GM19395 (cell line): Measurements from ENCODE around the gene ILRUN.
"Not testable (repeated sequence)": the region's sequence is repeated elsewhere in the genome, so short reads cannot be mapped to it uniquely, and the experiment has no call there.

Experiments
- ATAC-seq: cut with Tn5 transposase; IDR thresholded peaks from one replicate; pipeline ENCODE4 v1.9.1; 2021; ENCODE audit warnings: mild to moderate bottlenecking, moderate library complexity; ENCODE audit not compliant: unreplicated experiment

ILRUN gene

DNA sequence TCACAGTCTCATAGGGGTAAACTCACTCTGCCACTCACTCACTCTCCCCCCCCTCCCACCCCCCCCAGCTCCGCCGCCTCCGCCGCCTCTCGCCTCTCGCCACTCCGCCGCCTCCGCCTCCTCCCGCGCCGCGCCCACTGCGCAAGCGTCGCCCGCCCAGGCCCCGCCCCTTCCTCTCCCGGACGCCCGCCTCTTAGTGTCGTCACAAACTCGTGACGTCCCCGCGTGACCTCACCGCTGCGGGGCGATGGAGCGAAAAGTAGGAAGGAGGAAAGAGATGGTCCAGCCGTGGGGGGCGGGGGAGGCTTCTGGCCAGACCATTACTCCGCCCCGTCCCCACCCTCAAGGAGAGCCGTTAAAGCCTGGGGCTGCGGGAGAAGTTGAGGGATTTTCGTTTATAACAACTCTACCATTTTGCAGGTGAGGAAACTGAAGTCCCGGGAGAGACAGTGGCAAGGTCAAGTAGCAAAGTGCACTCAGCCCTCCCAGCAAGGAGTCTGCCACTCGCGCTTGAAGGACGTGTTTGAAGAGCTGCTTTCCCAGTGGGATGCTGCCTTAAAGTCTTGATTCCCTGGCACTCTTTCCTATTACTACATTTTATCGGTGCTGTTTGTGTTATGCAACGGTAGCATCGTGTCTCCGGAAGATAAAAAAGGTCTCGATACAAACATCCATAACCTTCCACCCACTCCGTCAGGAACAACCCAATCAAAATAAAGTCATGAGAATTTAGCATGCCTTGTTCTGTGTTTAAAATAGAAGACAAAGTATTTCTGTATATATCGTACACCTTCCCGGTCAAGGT, at the start of gene ILRUN:
Gene ILRUN (minus strand): TSS at position 29 of the 805 bp plus-strand sequence. CDS start 164 bp downstream, outside the sequence.
- ATAC-seq: peak; percentile 79

DNA sequence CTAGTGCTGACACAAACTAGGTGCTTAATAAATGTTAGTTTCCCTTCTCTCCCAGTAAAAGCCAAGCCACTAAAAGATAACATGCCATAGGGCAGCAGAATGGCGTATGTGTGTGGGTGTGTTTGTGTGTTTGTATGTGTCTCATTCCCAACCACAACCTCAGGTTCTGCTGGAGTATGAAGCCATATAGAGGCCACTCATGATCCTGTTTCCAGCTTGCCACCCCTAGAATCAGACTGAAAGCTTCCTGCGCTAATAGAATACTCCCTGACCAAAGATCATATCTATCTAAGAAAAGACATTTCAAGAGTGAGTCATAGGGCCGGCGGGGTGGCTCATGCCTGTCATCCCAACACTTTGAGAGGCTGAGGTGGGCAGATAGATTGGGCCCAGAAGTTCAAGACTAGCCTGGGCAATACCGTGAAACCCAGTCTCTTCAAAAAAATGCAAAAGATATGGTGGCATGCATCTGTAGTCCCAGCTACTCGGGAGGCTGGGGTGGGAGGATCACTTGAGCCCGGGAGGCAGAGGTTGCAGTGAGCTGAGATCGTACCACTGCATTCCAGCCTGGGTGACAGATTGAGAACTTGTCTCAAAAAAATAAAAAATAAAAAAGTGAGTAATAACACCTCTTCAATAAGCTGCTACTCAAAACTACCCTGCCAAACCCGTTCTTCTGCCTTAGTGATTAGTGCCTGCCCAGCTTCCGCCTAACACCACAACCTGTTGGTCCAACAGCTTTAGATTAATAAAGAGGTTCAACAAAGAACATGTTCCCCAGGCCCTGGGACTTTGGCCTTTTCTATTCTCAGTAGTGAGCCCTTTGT, 48.9 kb upstream of the ILRUN start:
- ATAC-seq: no peak

DNA sequence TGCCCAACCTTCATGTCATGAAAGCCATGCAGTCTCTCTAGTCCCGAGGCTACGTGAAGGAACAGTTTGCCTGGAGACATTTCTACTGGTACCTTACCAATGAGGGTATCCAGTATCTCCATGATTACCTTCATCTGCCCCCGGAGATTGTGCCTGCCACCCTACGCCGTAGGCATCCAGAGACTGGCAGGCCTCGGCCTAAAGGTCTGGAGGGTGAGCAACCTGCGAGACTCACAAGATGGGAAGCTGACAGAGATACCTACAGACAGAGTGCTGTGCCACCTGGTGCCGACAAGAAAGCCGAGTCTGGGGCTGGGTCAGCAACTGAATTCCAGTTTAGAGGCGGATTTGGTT, 47.7 kb upstream of the ILRUN start:
- not testable (repeated sequence) for ATAC-seq

DNA sequence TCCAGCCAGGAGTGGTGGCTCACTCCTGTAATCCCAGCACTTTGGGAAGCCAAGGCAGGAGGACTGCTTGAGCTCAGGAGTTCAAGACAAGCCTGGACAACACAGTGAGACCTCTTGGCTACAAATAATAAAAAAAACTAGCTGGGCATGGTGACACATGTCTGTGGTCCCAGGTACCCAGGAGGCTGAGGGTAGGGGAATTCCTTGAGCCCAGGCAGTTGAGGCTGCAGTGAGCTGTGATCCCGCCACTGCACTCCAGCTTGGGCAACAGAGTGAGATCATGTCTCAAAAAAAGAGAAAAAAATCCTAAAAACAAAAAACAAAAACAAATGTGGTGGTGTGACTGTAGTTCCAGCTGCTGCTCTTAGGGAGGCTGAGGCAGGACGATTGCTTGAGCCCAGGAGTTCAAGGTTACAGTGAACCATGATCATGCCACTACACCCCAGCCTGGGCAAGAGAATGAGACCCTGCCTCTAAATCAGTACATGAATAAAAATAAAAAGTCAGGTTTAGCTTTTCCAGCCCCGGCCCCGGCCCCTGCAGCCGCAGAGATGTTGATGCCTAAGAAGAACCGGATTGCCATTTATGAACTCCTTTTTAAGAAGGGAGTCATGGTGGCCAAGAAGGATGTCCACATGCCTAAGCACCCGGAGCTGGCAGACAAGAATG, 47.2 kb upstream of the ILRUN start:
- ATAC-seq: no peak

DNA sequence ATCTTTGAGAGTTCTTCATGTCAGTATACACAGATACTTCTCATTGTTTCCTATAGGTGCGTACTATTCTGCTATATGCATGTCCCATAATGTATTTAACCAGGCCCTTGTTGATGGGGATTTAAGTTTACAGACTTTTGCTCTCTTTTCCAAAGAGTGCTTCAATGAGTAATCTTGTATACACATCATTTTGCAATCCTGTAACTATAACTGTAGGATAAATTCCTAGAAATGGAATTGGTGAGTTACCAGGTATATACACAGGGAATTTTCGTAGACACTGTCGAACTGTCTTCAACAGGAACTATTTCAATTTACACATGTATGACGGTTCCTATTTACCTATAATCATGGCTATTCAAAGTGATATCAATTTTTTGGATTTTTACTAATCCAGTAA, 45.5 kb upstream of the ILRUN start:
- no peak for ATAC-seq

DNA sequence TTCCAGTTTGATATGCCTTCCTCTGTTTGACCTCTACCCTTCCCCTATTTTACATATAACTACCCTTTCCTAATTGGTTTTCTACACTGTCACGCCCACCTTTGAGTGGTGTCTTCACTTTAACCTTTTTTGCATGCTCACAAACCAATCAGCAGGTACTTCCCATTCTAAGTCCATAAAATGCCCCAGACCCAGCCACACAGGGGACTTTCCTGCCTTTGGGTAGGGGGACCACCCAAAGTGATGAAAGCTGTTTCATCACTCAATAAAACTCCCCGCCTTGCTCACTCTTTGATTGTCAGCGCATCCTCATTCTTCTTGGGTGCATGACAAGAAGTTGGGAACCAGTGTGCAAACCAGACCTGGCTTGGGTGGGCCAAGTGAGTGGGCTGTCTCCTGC, 40.3 kb upstream of the ILRUN start:
- ATAC-seq: no peak

DNA sequence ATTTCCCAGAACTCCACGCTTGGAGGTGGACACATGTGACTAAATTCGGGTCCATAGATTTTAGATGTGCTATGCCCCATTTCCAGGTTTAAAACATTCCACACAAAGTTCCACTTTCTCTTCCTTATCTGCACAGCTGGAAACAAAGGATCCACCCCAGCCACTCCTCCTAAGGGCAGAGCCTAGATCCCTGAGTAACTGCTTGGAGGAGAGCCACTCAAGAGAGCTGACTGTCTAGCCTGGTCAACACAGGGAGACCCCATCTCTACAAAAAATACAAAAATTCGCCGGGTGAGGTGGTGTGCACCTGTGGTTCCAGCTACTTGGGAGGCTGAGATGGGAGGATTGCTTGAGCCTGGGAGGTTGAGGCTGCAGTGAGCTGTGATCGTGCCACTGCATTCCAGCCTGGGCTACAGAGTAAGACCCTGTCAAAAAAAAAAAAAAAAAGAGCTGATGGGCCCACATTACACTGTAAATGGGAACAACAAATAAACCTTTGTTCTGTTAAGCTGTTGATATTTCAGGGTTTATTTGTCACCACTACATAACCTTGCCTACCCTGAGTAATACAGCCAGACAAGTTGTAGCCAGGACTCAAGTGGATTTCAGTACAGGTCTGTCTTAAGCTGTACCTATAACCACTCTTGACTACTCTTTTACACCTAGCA, 35.0 kb upstream of the ILRUN start:
- no peak for ATAC-seq

DNA sequence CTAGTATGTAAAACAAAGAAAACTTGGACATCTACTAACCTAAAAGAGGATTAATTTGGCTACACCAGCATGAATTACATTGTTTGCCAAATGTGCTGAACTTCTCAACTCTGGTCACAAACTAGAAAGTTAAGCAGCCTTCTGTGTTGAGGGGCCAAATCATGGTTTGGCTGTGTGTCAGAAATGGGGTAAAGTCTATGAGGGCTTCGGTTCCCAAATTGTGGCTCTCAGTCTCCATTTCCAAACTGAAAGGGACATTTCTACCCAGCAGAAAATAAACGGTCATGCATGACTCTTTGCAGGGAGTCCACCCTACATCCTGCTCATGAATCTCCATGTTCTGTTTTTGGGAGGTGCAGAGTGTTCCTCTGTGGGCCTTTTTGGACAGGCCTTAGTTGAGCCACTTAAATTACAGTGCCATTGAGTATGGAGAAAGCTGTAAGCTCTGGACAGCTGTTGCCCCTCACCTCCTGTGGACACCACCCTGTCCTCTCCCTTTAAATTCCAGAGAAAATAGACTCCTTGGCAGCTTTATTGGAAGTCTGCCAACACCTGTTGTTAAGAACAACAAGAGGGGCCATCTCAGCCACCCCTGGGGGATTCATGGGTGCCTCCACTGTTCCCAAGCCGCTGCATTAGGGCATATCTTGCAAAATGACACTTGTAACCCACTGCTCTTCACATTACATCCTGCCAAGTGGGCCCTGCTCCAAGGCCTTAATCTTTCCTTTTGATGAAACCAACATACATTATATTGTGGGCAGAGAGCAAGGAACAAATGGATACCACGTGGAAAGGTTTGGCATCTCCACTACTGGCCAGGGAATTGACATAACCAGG, 33.3 kb upstream of the ILRUN start:
- ATAC-seq: no peak

DNA sequence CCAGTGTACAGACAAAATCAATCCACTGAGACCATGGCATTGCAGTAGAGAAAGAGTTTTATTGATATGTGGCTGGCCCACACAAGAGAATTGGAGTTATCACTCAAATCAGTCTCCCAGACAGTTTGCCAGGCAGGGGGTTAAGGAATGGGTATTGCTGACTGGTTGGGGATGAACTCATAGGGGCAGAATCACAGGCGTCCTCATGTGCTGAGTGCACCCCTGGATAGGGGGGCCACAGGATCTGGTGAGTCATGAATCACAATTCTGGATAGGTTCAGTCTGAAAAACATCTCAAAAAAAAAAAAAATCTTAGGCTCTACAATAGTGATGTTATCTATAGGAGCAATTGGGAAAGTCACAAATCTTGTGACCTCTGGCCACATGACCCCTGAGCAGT, 29.5 kb upstream of the ILRUN start:
- ATAC-seq: no peak

DNA sequence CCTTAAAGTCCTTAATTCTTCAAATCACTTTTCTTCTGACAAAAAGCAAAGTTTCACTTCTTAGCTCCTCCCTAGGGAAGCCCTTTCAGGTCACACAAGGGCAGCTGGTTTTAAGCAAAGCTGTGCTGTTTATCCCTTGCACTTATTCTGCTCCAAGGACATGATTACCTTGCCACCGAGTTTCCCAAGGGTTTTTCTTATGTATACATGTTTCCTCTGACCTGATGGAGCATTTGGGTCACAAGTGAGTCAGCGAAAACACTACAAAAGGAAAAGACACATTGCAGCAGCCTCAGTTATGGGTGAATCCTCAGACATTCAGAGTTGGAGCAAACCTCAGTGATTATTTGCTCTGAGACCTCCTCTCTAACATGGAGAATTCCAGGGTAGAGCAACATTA, 26.6 kb upstream of the ILRUN start:
- no peak for ATAC-seq

DNA sequence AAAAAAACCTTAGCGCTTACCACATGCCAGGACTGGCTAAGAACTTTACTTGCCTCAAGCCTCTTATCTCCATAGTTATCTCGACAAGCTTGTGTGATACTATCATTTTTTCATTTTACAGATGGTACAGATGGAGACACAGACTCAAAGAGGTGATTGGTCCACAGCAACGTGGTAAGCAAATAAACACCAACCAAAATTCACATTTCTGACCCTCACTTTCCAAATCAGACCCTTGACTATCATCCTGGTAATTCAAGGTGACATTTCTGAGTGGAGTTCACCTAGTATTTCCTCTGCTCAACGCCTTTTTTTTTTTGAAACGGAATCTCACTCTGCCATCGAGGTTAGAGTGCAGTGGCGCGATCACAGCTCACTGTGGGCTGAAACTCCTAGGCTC, 25.9 kb upstream of the ILRUN start:
- ATAC-seq: no peak

DNA sequence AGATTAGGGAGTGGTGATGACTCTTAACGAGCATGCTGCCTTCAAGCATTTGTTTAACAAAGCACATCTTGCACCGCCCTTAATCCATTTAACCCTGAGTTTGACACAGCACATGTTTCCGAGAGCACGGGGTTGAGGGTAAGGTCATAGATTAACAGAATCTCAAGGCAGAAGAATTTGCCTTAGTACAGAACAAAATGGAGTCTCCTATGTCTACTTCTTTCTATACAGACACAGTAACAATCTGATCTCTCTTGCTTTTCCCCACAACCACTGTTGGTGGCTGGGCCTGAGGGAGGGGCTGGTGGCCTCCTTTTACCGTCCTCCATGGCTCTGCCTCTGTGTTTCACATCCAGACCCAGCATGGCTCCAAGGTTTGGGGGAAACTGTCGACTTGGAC, 23.6 kb upstream of the ILRUN start:
- not testable (repeated sequence) for ATAC-seq

DNA sequence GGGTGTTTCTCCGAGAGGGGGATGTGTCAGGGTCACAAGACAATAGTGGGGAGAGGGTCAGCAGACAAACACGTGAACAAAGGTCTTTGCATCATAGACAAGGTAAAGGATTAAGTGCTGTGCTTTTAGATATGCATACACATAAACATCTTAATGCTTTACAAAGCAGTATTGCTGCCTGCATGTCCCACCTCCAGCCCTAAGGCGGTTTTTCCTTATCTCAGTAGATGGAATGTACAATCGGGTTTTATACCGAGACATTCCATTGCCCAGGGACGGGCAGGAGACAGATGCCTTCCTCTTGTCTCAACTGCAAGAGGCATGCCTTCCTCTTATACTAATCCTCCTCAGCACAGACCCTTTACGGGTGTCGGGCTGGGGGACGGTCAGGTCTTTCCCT, 23.1 kb upstream of the ILRUN start:
- not testable (repeated sequence) for ATAC-seq

DNA sequence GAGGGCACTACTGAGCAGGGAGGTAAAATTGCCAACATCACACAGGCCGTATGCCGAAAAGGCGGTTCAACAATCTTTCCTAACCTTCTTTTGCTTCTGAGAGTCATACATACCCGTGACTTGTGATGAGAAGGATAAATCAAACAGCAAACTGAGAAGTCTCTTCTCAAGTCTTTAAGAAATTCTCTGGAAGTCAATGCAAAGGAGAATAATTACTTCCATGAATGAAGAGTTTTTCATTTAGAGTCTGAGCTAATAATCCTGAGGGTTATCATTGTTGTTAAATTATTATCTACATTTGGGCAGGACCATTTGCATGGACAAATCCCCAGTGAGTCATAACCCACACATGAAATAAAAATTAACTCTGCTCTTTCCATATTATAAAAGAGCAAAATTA, 22.4 kb upstream of the ILRUN start:
- ATAC-seq: no peak

DNA sequence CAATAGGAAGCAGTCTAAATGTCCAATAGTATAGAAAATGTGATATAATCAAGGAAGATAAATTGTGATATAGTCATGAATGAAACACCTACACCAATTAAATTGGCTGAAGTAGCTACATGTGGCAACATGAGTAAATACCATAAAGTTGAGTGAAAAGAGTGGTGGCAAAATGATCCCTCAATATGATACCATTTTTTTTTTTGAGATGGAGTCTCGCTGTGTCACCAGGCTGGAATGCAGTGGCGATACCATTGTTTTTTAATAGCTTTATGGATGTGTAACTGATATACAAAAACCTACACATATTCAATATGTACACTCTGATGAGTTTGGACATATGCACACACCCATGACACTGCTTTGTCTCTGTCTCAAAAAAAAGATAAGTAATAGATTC, 20.9 kb upstream of the ILRUN start:
- no peak for ATAC-seq

DNA sequence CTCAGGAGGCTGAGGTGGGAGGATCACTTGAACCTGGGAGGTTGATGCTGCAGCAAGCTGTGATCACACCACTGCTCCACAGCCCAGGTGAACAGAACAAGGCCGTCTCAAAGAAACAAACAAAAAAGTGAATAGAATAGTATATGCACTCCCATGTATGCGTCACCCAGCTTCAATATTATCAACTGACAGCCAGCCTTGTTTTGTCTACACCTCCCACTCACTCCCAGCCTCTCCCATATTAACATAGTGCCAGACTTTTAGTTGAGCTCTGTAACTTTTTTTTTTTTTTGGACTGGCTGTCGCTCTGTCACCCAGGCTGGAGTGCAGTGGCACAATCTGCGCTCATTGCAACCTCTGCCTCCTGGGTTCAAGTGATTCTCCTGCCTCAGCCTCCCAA, 18.1 kb upstream of the ILRUN start:
- ATAC-seq: no peak

DNA sequence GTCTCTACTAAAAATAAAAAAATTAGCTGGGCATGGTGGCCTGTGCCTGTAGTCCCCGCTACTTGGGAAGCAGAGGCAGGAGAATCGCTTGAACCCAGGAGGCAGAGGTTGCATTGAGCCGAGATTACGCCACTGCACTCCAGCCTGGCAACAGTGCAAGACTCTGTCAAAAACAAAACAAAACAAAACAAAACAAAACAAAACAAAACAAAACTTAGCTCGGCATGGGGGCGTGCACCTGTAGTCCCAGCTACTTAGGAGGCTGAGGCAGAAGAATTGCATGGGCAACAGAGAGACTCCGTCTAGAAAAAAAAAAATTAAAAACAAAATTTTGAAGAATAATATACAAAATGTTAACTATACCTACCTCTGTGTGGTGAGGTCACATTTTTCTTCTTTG, 16.3 kb upstream of the ILRUN start:
- not testable (repeated sequence) for ATAC-seq

DNA sequence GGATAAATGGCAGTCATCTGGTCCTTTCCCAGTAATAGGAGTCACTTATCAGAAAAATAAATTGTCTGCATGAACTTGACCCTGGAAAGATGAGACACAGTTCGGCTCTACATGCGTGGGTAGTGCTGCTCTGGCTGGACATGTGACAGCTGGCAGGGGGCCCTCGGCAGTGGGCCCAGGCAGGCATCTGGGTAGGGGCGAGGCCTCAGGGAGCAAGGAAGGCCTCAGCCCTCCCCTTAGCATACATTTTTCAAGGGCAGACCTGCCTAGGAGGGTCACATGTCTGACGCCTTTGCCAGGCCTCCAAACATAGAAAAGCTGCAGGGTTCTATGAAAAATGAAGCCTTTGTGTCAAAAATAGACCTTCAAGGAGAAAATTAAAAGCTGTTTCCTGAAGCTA, 12.8 kb upstream of the ILRUN start:
- no peak for ATAC-seq

DNA sequence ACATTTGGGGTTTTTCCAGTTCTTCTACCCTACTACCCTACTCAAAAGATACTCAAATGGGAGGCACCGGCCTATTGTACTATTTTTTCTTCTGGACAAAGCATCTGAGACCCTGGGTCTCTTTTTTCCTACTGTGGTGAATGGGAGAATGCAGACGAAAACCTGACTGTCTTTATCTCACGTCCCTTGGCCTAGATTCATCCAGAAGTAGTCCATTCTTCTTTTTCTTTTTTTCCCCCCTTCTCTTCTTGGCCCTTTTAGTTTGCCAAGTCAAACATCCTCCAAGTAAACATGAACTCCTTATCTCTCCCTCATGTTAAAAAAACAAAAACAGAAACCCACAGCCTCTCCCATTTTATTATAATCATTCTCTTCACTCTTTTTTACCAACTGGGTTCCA, 8.7 kb upstream of the ILRUN start:
- no peak for ATAC-seq

DNA sequence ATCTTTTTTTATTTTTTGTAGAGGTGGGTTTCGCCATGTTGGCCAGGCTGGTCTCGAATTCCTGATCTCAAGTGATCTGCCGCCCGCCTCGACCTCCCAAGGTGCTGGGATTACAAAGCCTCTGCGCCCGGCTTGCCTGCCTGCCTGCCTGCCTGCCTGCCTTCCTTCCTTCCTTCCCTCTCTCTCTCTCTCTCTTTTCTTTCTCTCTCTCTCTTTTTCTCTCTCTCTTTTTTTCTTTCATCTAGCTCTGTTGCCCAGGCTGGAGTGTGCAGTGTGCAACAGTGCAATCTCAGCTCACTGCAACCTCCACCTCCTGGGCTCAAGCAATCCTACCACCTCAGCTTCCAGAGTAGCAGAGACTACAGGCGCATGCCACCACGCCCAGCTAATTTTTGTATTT, 4.6 kb upstream of the ILRUN start:
- no peak for ATAC-seq
